Measurements from ENCODE around the gene CLIC4. TPM values are rescaled to one million over a fixed set of nuclear protein-coding genes. Genes with fewer than 3 reads are reported as not detected.

CLIC4 gene
- total RNA-seq, 2 donors from 2014 or later, result 740 to 777 TPM

DNA sequence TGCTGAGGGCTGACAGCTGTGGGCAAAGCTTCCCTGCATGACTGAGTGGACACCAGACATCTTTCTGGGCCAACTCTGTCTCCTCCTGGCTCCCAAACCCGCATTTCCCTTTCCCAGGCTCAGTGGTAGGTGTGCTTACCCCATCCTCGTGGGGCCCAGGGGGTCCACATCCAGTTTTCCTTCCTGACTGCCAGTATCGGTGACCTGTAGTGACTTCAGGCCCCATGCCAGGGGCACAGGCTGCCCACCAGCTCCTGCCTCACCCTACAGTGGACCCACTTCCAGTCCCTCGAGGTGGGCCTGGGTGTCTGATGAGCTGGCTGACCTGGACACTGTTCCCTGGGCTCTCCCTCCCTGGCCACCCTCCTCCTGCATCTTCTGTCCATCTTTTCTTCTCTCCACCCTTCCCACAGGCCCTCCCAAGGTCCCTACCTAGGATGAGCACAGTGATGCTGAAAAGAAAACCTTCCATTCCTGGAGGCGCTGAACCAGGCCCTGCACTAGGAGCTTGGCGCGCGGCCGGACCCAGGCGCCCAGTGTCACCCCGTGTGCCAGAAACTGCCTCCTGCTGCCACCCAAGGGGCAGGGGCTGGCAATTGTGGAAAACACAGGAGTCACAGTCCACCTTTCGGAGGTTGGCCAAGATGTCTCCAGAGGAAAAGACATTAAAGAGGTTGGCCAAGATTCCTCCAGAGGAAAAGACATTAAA lies 117.7 kb downstream of the CLIC4 start:
- H3K27ac ChIP-seq, result no peak overlapping the region
- H3K27me3 ChIP-seq (replicated peaks; ENCODE audit: insufficient read depth), result no peaks in the 10 kb centered on the region
- H3K4me3 ChIP-seq, result no peak overlapping the region
- DNase-seq (ENCODE audit: low spot score) (no peak), ATAC-seq (ENCODE audit: insufficient number of reproducible peaks, low FRiP score, low read depth) (no peak)
- H3K4me1 ChIP-seq (ENCODE audit: control insufficient read depth in 1 of 2, low read depth in 2 of 2), result no peaks in the 10 kb centered on the region
- TF ChIP-seq, protein P1, sequence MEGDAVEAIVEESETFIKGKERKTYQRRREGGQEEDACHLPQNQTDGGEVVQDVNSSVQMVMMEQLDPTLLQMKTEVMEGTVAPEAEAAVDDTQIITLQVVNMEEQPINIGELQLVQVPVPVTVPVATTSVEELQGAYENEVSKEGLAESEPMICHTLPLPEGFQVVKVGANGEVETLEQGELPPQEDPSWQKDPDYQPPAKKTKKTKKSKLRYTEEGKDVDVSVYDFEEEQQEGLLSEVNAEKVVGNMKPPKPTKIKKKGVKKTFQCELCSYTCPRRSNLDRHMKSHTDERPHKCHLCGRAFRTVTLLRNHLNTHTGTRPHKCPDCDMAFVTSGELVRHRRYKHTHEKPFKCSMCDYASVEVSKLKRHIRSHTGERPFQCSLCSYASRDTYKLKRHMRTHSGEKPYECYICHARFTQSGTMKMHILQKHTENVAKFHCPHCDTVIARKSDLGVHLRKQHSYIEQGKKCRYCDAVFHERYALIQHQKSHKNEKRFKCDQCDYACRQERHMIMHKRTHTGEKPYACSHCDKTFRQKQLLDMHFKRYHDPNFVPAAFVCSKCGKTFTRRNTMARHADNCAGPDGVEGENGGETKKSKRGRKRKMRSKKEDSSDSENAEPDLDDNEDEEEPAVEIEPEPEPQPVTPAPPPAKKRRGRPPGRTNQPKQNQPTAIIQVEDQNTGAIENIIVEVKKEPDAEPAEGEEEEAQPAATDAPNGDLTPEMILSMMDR (IDR thresholded peaks at IDR 0.05), result no peak
- H3K36me3 ChIP-seq, result no peaks in the 10 kb centered on the region
- no peaks in the 10 kb centered on the region for H3K9me3 ChIP-seq

DNA sequence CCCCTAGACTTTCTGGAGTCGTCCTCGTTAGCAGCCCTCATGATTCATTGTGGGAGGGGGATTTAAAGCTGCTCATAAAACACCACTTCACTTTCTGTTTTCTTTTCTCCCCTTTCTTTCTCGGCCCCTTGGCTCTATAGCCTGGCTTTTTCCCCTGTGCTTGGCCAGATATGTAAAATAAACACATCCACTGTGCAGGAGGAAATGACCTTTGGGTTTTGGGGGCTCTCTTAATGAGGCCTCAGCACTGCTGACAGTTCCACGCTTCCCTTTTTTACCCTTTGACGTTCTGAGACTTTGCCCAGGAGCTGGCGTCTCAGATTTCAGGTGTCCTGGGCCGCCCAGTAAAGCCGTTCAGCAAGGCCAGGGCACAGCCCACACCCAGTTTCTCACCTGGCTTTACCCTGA lies 119.1 kb downstream of the CLIC4 start:
- ATAC-seq (ENCODE audit: insufficient number of reproducible peaks, low FRiP score, low read depth), result no peak
- no peak overlapping the region for H3K27ac ChIP-seq
- H3K36me3 ChIP-seq, result no peaks in the 10 kb centered on the region
- no peaks in the 10 kb centered on the region for H3K27me3 ChIP-seq (replicated peaks; ENCODE audit: insufficient read depth)
- TF ChIP-seq, protein P1 (IDR thresholded peaks at IDR 0.05), result no peak
- no peaks in the 10 kb centered on the region for H3K9me3 ChIP-seq
- H3K4me1 ChIP-seq (ENCODE audit: control insufficient read depth in 1 of 2, low read depth in 2 of 2), result no peaks in the 10 kb centered on the region
- DNase-seq (ENCODE audit: low spot score), result no peak
- no peak overlapping the region for H3K4me3 ChIP-seq

- Histone ChIP-seq H3K27ac (no peak overlapping the region), H3K36me3 (no peaks in the 10 kb centered on the region), H3K4me3 (no peak overlapping the region), H3K9me3 (no peaks in the 10 kb centered on the region), H3K27me3 (replicated peaks; ENCODE audit: insufficient read depth) (no peaks in the 10 kb centered on the region), H3K4me1 (ENCODE audit: control insufficient read depth in 1 of 2, low read depth in 2 of 2) (no peaks in the 10 kb centered on the region)
- no peak for DNase-seq (ENCODE audit: low spot score)
- no peak for ATAC-seq (ENCODE audit: insufficient number of reproducible peaks, low FRiP score, low read depth)
- TF ChIP-seq, protein P1 (IDR thresholded peaks at IDR 0.05), result no peak
Measured at GRCh38 chr1:24865168-24865567, 119.9 kb downstream of the CLIC4 start.

GRCh38 chr1:24865587-24865986 lies 120.3 kb downstream of the CLIC4 start:
- TF ChIP-seq, protein P1 (IDR thresholded peaks at IDR 0.05), result no peak
- Histone ChIP-seq H3K4me3 (no peak overlapping the region), H3K27me3 (replicated peaks; ENCODE audit: insufficient read depth) (no peaks in the 10 kb centered on the region), H3K4me1 (ENCODE audit: control insufficient read depth in 1 of 2, low read depth in 2 of 2) (no peaks in the 10 kb centered on the region), H3K9me3 (no peaks in the 10 kb centered on the region), H3K36me3 (no peaks in the 10 kb centered on the region), H3K27ac (no peak overlapping the region)
- DNase-seq (ENCODE audit: low spot score) (no peak), ATAC-seq (ENCODE audit: insufficient number of reproducible peaks, low FRiP score, low read depth) (no peak)

GRCh38 chr1:24866211-24867083 lies 121.2 kb downstream of the CLIC4 start:
- TF ChIP-seq, protein P1 (IDR thresholded peaks at IDR 0.05), result no peak
- Histone ChIP-seq H3K9me3 (no peaks in the 10 kb centered on the region), H3K36me3 (no peaks in the 10 kb centered on the region), H3K4me1 (ENCODE audit: control insufficient read depth in 1 of 2, low read depth in 2 of 2) (no peaks in the 10 kb centered on the region), H3K27me3 (replicated peaks; ENCODE audit: insufficient read depth) (no peaks in the 10 kb centered on the region), H3K4me3 (no peak overlapping the region), H3K27ac (no peak overlapping the region)
- DNase-seq (ENCODE audit: low spot score) (no peak), ATAC-seq (ENCODE audit: insufficient number of reproducible peaks, low FRiP score, low read depth) (no peak)

All from thoracic aorta (tissue), 2 donors.